ENCODE data around the gene MRPL43. TPM values are rescaled to one million over a fixed set of nuclear protein-coding genes. Genes with fewer than 3 reads are reported as not detected.

The MRPL43 gene
- polyA plus RNA-seq, 1 experiment = 123 TPM

GRCh38 chr10:100972904-100973535 lies 14.3 kb downstream of the MRPL43 start:
- H3K36me3 ChIP-seq (ENCODE audit: control insufficient read depth, insufficient read depth, low read length) = no peaks in the 10 kb centered on the region
- no peak overlapping the region for H3K4me3 ChIP-seq (ENCODE audit: low read depth, low read length)
- DNase-seq (ENCODE audit: low read depth) = no peak
- no peak for TF ChIP-seq CTCF (IDR thresholded peaks at IDR 0.05; ENCODE audit: insufficient read depth, low read depth, low read length)
- POLR2A ChIA-PET = no interaction called here
- no peaks in the 10 kb centered on the region for H3K27me3 ChIP-seq (ENCODE audit: control insufficient read depth, insufficient read depth, low read length)
- CTCF ChIA-PET = interaction anchor here (1.3 kb wide), 1 partner anchor 41 kb away, joined by 7 read pairs; no protein-coding TSS in a partner anchor

GRCh38 chr10:100972115-100972903 lies 15.0 kb downstream of the MRPL43 start:
- H3K27me3 ChIP-seq (ENCODE audit: control insufficient read depth, insufficient read depth, low read length) = no peaks in the 10 kb centered on the region
- no peak for TF ChIP-seq CTCF (IDR thresholded peaks at IDR 0.05; ENCODE audit: insufficient read depth, low read depth, low read length)
- CTCF ChIA-PET = interaction anchor here (0.7 to 1.3 kb wide), 2 partner anchors 38 to 42 kb away, joined by 3 to 7 read pairs; no protein-coding TSS in a partner anchor
- H3K36me3 ChIP-seq (ENCODE audit: control insufficient read depth, insufficient read depth, low read length) = no peaks in the 10 kb centered on the region
- H3K4me3 ChIP-seq (ENCODE audit: low read depth, low read length) = no peak overlapping the region
- DNase-seq (ENCODE audit: low read depth) = no peak
- POLR2A ChIA-PET = no interaction called here

- Histone ChIP-seq H3K27me3 (ENCODE audit: control insufficient read depth, insufficient read depth, low read length) (no peaks in the 10 kb centered on the region), H3K4me3 (ENCODE audit: low read depth, low read length) (no peak overlapping the region), H3K36me3 (ENCODE audit: control insufficient read depth, insufficient read depth, low read length) (no peaks in the 10 kb centered on the region)
- ChIA-PET POLR2A (no interaction called here), CTCF (no interaction called here)
- TF ChIP-seq CTCF (IDR thresholded peaks at IDR 0.05; ENCODE audit: insufficient read depth, low read depth, low read length) = no peak
- DNase-seq (ENCODE audit: low read depth) = no peak
Measured at GRCh38 chr10:100970914-100971811, 16.1 kb downstream of the MRPL43 start.

DNA sequence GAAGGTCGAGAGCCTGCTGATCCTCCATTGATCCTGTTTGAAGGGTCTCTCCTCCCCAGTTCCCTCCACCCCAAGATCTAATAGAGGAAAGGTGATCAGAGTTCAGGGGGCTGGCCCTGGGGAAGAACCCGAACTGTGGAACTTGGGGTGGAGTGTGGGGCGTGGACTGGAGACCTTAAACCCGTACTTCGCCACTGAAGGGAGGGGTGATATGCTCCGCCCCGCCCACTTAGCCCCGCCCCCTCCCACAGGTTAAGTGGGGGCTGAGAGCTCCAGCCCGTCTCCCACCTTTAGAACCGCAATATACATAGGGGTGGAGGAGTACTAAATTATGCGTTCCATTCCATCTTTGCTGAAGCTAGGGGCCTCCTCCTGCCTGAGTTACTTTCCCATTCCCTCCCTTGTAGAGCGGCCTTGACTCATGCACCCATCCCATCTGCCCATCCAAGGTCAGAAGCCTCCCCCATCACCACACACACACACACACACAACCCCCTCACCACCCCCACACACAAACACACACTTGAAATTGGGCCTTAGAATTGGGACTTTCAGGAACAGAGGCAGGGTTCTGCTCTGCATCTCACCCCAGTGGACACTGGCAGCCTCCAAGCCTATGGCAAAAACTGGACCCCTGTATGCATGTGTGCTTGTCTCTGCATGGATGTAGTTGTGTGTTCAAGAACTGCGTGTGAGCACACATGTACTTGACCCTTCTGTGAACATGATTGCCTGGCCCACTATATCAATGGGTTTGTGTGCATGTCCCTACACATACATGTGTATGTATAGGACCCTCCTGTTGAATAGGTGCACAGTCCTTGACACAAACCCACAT lies 17.0 kb downstream of the MRPL43 start:
- Histone ChIP-seq H3K27me3 (ENCODE audit: control insufficient read depth, insufficient read depth, low read length) (no peaks in the 10 kb centered on the region), H3K4me3 (ENCODE audit: low read depth, low read length) (peak overlapping the region; percentile 67), H3K36me3 (ENCODE audit: control insufficient read depth, insufficient read depth, low read length) (0 out of 2 replicates have a peak, but pooled peaks cover 2% of the 10 kb centered on the region)
- TF ChIP-seq CTCF (IDR thresholded peaks at IDR 0.05; ENCODE audit: insufficient read depth, low read depth, low read length) = no peak
- ChIA-PET POLR2A (no interaction called here), CTCF (interaction anchor here (0.9 to 2.4 kb wide), 8 partner anchors 13 to 45 kb away, joined by 3 to 12 read pairs (median 4); no protein-coding TSS in a partner anchor)
- no peak for DNase-seq (ENCODE audit: low read depth)
